MCF 10A (cell line): Measurements from ENCODE around the gene SND1. TPM values are rescaled to one million over a fixed set of nuclear protein-coding genes. Genes with fewer than 3 reads are reported as not detected.

Experiments used
- BruUV-seq: library from RNA; stranded (reverse); fragments of 400-500 nt; replicated peaks from 2 replicates; lab custom pipeline; 2021; lab: Mats Ljungman, UMichigan
- CTCF ChIA-PET: fragments of 300-600 bp; sonication (Branson Sonifier 250); formaldehyde crosslinking; extraction: SDS; loops from one replicate; lab custom pipeline; 2021; ENCODE audit warnings: antibody characterized with exemption, inconsistent platforms; lab: Yijun Ruan, JAX
- POLR2A ChIA-PET: fragments of 300-600, 350-650 bp; sonication (Branson Sonifier 250); formaldehyde crosslinking; extraction: SDS; loops from one replicate; lab custom pipeline; 2020; ENCODE audit warnings: antibody characterized with exemption, inconsistent platforms; lab: Yijun Ruan, JAX
- DNase-seq: peaks from one replicate; pipeline ENCODE4 v3.0.0-alpha.2; 2018; ENCODE audit not compliant: unreplicated experiment
- H3K27ac Mint-ChIP-seq: one replicate; pipeline ENCODE4 v1.8.0; 2022; ENCODE audit warnings: mild to moderate bottlenecking, low read depth, mixed read lengths; ENCODE audit not compliant: unreplicated experiment
- H3K27me3 Mint-ChIP-seq: one replicate; pipeline ENCODE4 v1.8.0; 2022; ENCODE audit warnings: mixed read lengths; ENCODE audit not compliant: insufficient read depth, unreplicated experiment
- H3K36me3 Mint-ChIP-seq: one replicate; pipeline ENCODE4 v1.8.0; 2022; ENCODE audit warnings: mild to moderate bottlenecking, moderate library complexity, mixed read lengths; ENCODE audit not compliant: insufficient read depth, unreplicated experiment
- H3K4me1 Mint-ChIP-seq: one replicate; pipeline ENCODE4 v1.8.0; 2022; ENCODE audit warnings: mixed read lengths; ENCODE audit not compliant: insufficient read depth, unreplicated experiment
- H3K4me3 Mint-ChIP-seq: one replicate; pipeline ENCODE4 v1.8.0; 2022; ENCODE audit warnings: mild to moderate bottlenecking, moderate library complexity, mixed read lengths; ENCODE audit not compliant: unreplicated experiment
- H3K9me3 Mint-ChIP-seq: one replicate; pipeline ENCODE4 v1.8.0; 2022; ENCODE audit warnings: mixed read lengths; ENCODE audit not compliant: unreplicated experiment
- CTCF ChIP-seq: fragments of 200-600 bp; IDR thresholded peaks from one replicate; pipeline ENCODE4 v1.8.0; 2022; ENCODE audit warnings: antibody characterized with exemption, mild to moderate bottlenecking; ENCODE audit not compliant: unreplicated experiment
- intact Hi-C: fragments of 100-400 bp; cut with micrococcal nuclease; formaldehyde crosslinking; loops from 2 replicates; pipeline ENCODE4 v1.14.1; 2022
- total RNA-seq: library from RNA; stranded (reverse); gene quantifications from 2 replicates; pipeline ENCODE4 v1.2.3, GENCODE V29; 2022

Gene SND1
- total RNA-seq, 1 experiment from 2014 or later, result 297 TPM

- H3K36me3 Mint-ChIP-seq, result peaks cover 57% of the 10 kb centered on the region
- BruUV-seq, result no TSS peak
- TF ChIP-seq CTCF, result no peak
- H3K4me3 Mint-ChIP-seq, result no peak overlapping the region
- intact Hi-C loops, result no loop called here
- H3K4me1 Mint-ChIP-seq, result peaks cover 23% of the 10 kb centered on the region
- DNase-seq, result no peak
- ChIA-PET POLR2A (no interaction called here), CTCF (no interaction called here)
- no peak overlapping the region for H3K27ac Mint-ChIP-seq
- H3K27me3 Mint-ChIP-seq, result no peaks in the 10 kb centered on the region
- no peaks in the 10 kb centered on the region for H3K9me3 Mint-ChIP-seq
These were observed 285.2 kb downstream of the SND1 start for GRCh38 chr7:127937066-127937680.

GRCh38 chr7:127938588-127938987 is 286.6 kb downstream of the SND1 start:
- peaks cover 23% of the 10 kb centered on the region for H3K4me1 Mint-ChIP-seq
- H3K4me3 Mint-ChIP-seq, result no peak overlapping the region
- CTCF ChIA-PET, result interaction anchor here (0.6 to 1.2 kb wide), 3 partner anchors 40 to 130 kb away, joined by 3 read pairs; no protein-coding TSS in a partner anchor
- peak overlapping the region; percentile 27 for H3K27ac Mint-ChIP-seq
- POLR2A ChIA-PET, result interaction anchor here (0.6 kb wide), 1 partner anchor 260 kb away, joined by 4 read pairs; no protein-coding TSS in a partner anchor
- no peak for TF ChIP-seq CTCF
- H3K27me3 Mint-ChIP-seq, result no peaks in the 10 kb centered on the region
- no TSS peak for BruUV-seq
- peak; percentile 49 for DNase-seq
- peaks cover 58% of the 10 kb centered on the region for H3K36me3 Mint-ChIP-seq
- intact Hi-C loops, result no loop called here
- H3K9me3 Mint-ChIP-seq, result no peaks in the 10 kb centered on the region

GRCh38 chr7:127940381-127941160 is 288.6 kb downstream of the SND1 start:
- peaks cover 52% of the 10 kb centered on the region for H3K36me3 Mint-ChIP-seq
- no peaks in the 10 kb centered on the region for H3K9me3 Mint-ChIP-seq
- ChIA-PET POLR2A (no interaction called here), CTCF (interaction anchor here (0.6 to 1.0 kb wide), 3 partner anchors 12 to 78 kb away, joined by 3 read pairs; no protein-coding TSS in a partner anchor)
- H3K4me3 Mint-ChIP-seq, result no peak overlapping the region
- no peak overlapping the region for H3K27ac Mint-ChIP-seq
- intact Hi-C loops, result no loop called here
- no peak for TF ChIP-seq CTCF
- BruUV-seq, result no TSS peak
- no peak for DNase-seq
- H3K27me3 Mint-ChIP-seq, result no peaks in the 10 kb centered on the region
- peaks cover 18% of the 10 kb centered on the region for H3K4me1 Mint-ChIP-seq
